Erythroblast (primary cell): ENCODE measurements around the gene CYFIP2.

Source experiments
- GATA1 ChIP-seq: IDR thresholded peaks from 2 replicates; pipeline ENCODE4 v1.6.1; 2011; ENCODE audit warnings: low read depth, mild to moderate bottlenecking, control low read depth, low read length, moderate library complexity
- POLR2A ChIP-seq: IDR thresholded peaks from 2 replicates; pipeline ENCODE4 v1.6.1; 2011; ENCODE audit warnings: mild to moderate bottlenecking, low read length

GRCh38 chr5:157245476-157245875 is 20.4 kb upstream of the CYFIP2 start:
- no peak for TF ChIP-seq POLR2A
- no peak for TF ChIP-seq GATA1
